ENCODE measurements around the gene MYO19. TPM values are rescaled to one million over a fixed set of nuclear protein-coding genes. Genes with fewer than 3 reads are reported as not detected.

MYO19 gene
- total RNA-seq, 1 experiment from 2014 or later, result 144 TPM

GRCh38 chr17:36463916-36464764 is 70.5 kb downstream of the MYO19 start:
- Mint-ChIP-seq H3K27me3 (ENCODE audit: low read depth) (peaks cover 64% of the 10 kb centered on the region), H3K36me3 (ENCODE audit: insufficient read depth in 1 of 3, low read depth in 3 of 3) (no peaks in the 10 kb centered on the region), H3K4me3 (peak overlapping the region in 1 of 2 experiments; percentile 7; a peak in 1 of 5 replicates), H3K9me3 (no peaks in the 10 kb centered on the region; a peak in 1 of 5 replicates), H3K4me1 (peaks cover 6 to 13% of the 10 kb centered on the region in 2 experiments; a peak in 3 of 4 replicates), H3K27ac (no peak overlapping the region; a peak in 1 of 7 replicates)
- H4K20me1 ChIP-seq (ENCODE audit: control insufficient read depth, insufficient read depth, insufficient read length), result no peaks in the 10 kb centered on the region
- no peaks in the 10 kb centered on the region for H3K4me1 ChIP-seq (ENCODE audit: insufficient read depth, low read length)
- H2AFZ ChIP-seq (ENCODE audit: low read length), result no peak overlapping the region
- no peak overlapping the region for H4K5ac ChIP-seq (ENCODE audit: insufficient read length, low read depth, low read length)
- H3K27ac ChIP-seq (ENCODE audit: insufficient read length, low read depth, low read length), result no peak overlapping the region
- no peaks in the 10 kb centered on the region for H3K23me2 ChIP-seq (ENCODE audit: insufficient read length, low read depth, low read length, poor library complexity, severe bottlenecking)
- DNase-seq, result peak; percentile 98
- no peaks in the 10 kb centered on the region; the same call in 1 of the 2 replicates for H3K27me3 ChIP-seq (ENCODE audit: insufficient read depth, low read length)
- no peaks in the 10 kb centered on the region for H3K79me1 ChIP-seq (ENCODE audit: insufficient read depth, low read depth, low read length, poor library complexity, severe bottlenecking)
- H2BK20ac ChIP-seq (ENCODE audit: low read depth, low read length, poor library complexity, severe bottlenecking), result no peak overlapping the region
- no peak overlapping the region for H3K18ac ChIP-seq (ENCODE audit: insufficient read length, low read depth, low read length)
- TF ChIP-seq CTCF (conservative IDR thresholded peaks at IDR 0.05), result peak; percentile 24; the same call in 1 of the 3 replicates
- no peak overlapping the region for H3K9ac ChIP-seq (ENCODE audit: extremely low read depth, insufficient read length, low read length)
- no peak overlapping the region for H2BK12ac ChIP-seq (ENCODE audit: insufficient read length, low read depth, low read length)
- no peaks in the 10 kb centered on the region for H3K79me2 ChIP-seq (ENCODE audit: insufficient read depth, low read length)
- H2BK120ac ChIP-seq (ENCODE audit: low read depth, low read length, poor library complexity, severe bottlenecking), result no peak overlapping the region
- H3K9me3 ChIP-seq (ENCODE audit: control insufficient read depth, low read depth, low read length), result no peaks in the 10 kb centered on the region
- H2BK15ac ChIP-seq (ENCODE audit: low read depth, low read length), result no peak overlapping the region
- H4K91ac ChIP-seq (ENCODE audit: insufficient read length, low read depth, low read length), result no peak overlapping the region
- H3K23ac ChIP-seq (ENCODE audit: insufficient read length, low read depth, low read length), result no peak overlapping the region
- H3K56ac ChIP-seq (ENCODE audit: insufficient read length, low read depth, low read length), result no peak overlapping the region
- H3T11ph ChIP-seq (ENCODE audit: low read length), result no peak overlapping the region
- WGBS (ENCODE audit: extremely low coverage, insufficient read length, low lambda C conversion rate), result no CpG with 5 or more reads among the region's 54 CpGs
- H4K8ac ChIP-seq (replicated peaks; ENCODE audit: insufficient read length, low read depth, low read length), result no peak overlapping the region
- no peak overlapping the region for H2BK5ac ChIP-seq (ENCODE audit: insufficient read length, low read length)
- no peak overlapping the region for H2AK5ac ChIP-seq (ENCODE audit: insufficient read length, low read length)
- no peak overlapping the region for H3K4ac ChIP-seq (ENCODE audit: low read depth, low read length)
- no peak overlapping the region for H3K4me2 ChIP-seq (ENCODE audit: insufficient read depth, insufficient read length, low read length)
- H3K14ac ChIP-seq (ENCODE audit: insufficient read depth, low read length), result no peak overlapping the region
